H1 (cell line): Measurements from ENCODE around the gene ABCA1. TPM values are rescaled to one million over a fixed set of nuclear protein-coding genes. Genes with fewer than 3 reads are reported as not detected.

Source experiments
- CBX8 ChIP-seq: fragments of 300-800, 300-1000 bp; sonication (generic); IDR thresholded peaks from 2 replicates; pipeline ENCODE4 v1.7.1; 2016; ENCODE audit warnings: low read depth, low read length, borderline replicate concordance
- EGR1 ChIP-seq: IDR thresholded peaks from 2 replicates; pipeline ENCODE4 v1.6.1; 2011; ENCODE audit warnings: low read depth, low read length, borderline replicate concordance
- FOSL1 ChIP-seq: IDR thresholded peaks from 2 replicates; pipeline ENCODE4 v1.6.1; 2011; ENCODE audit warnings: mild to moderate bottlenecking, low read depth, low read length, moderate library complexity; ENCODE audit not compliant: insufficient read depth
- HDAC2 ChIP-seq, 2 experiments: fragments of 300-600 bp in 1 of 2; sonication (generic) in 1 of 2; IDR thresholded peaks; 2 replicates each; pipeline ENCODE4 v1.6.1; 2011 to 2012; ENCODE audit warnings: low read depth in 2 of 2, low read length in 2 of 2, mild to moderate bottlenecking in 2 of 2, moderate library complexity in 2 of 2, borderline replicate concordance in 1 of 2, inconsistent platforms in 1 of 2
- JUN ChIP-seq: IDR thresholded peaks from 2 replicates; pipeline ENCODE4 v1.6.1; 2011; ENCODE audit warnings: low read depth, mild to moderate bottlenecking, improper control_type of control experiment, low read length
- PHF8 ChIP-seq: fragments of 200-600 bp; sonication (generic); conservative IDR thresholded peaks from 2 replicates; pipeline ENCODE4 v1.7.1; 2012; ENCODE audit warnings: low read depth, mild to moderate bottlenecking, inconsistent platforms, low read length, moderate library complexity
- POU5F1 ChIP-seq: IDR thresholded peaks from 2 replicates; pipeline ENCODE4 v1.6.1; 2011; ENCODE audit warnings: low read depth, mild to moderate bottlenecking, low read length, moderate library complexity
- RAD21 ChIP-seq, 2 experiments: IDR thresholded peaks in 1 of 2; conservative IDR thresholded peaks in 1 of 2; 2 replicates each; pipeline ENCODE4 v1.6.1; 2011; ENCODE audit warnings: low read depth in 2 of 2, low read length in 2 of 2, improper control_type of control experiment in 1 of 2, inconsistent platforms in 1 of 2, mild to moderate bottlenecking in 1 of 2, moderate library complexity in 1 of 2
- RFX5 ChIP-seq: IDR thresholded peaks from 2 replicates; pipeline ENCODE4 v1.6.1; 2011; ENCODE audit warnings: low read depth, low read length, improper control_type of control experiment, borderline replicate concordance
- RXRA ChIP-seq: IDR thresholded peaks from 2 replicates; pipeline ENCODE4 v1.6.1; 2011; ENCODE audit warnings: low read depth, mild to moderate bottlenecking, low read length, moderate library complexity; ENCODE audit not compliant: insufficient read depth
- SIX5 ChIP-seq: IDR thresholded peaks from 2 replicates; pipeline ENCODE4 v1.6.1; 2011; ENCODE audit warnings: mild to moderate bottlenecking, low read depth, low read length
- SP1 ChIP-seq: IDR thresholded peaks from 2 replicates; pipeline ENCODE4 v1.6.1; 2011; ENCODE audit warnings: low read depth, low read length
- SRF ChIP-seq: IDR thresholded peaks from 2 replicates; pipeline ENCODE4 v1.6.1; 2011; ENCODE audit warnings: mild to moderate bottlenecking, low read depth, low read length, moderate library complexity
- TAF1 ChIP-seq: IDR thresholded peaks from 2 replicates; pipeline ENCODE4 v1.6.1; 2011; ENCODE audit warnings: mild to moderate bottlenecking, low read depth, low read length
- TAF7 ChIP-seq: optimal IDR thresholded peaks from 2 replicates; pipeline ENCODE3; 2011; ENCODE audit warnings: low read depth, mild to moderate bottlenecking, inconsistent platforms, low read length, moderate library complexity, borderline replicate concordance
- ZNF274 ChIP-seq: IDR thresholded peaks from 2 replicates; pipeline ENCODE4 v1.7.0; 2012; ENCODE audit warnings: low read length, borderline replicate concordance; ENCODE audit errors: extremely low read depth
- polyA plus RNA-seq, 7 experiments: library from polyadenylated mRNA; depleted of rRNA in 3 of 7; stranded (reverse) in 5 of 7; unstranded in 2 of 7; fragments of >200 nt in 5 of 7; fragments of 200-250 nt in 2 of 7; gene quantifications; 1 replicate in 5 of 7; 2 replicates in 1 of 7; 4 replicates in 1 of 7; pipeline versions ENCODE4 v1.2.1 to v1.2.3, GENCODE V29; 2011 to 2013; ENCODE audit warnings: missing spikeins in 2 of 7, mixed read lengths in 2 of 7
- total RNA-seq: library from RNA; stranded (reverse); fragmentation: NEBNext Ultra II Directional; extraction: Animal tissue kit (Norgen Biotek cat#: 25700); gene quantifications from 2 replicates; pipeline ENCODE4 v1.2.1, GENCODE V29; 2021
- TF ChIP-seq, protein P1 (sequence below): IDR thresholded peaks from 2 replicates; pipeline ENCODE4 v1.6.1; 2012; ENCODE audit warnings: low read length, inconsistent platforms
- TF ChIP-seq, protein P2 (sequence below): IDR thresholded peaks from 2 replicates; pipeline ENCODE4 v1.6.1; 2011; ENCODE audit warnings: low read depth, mild to moderate bottlenecking, low read length; ENCODE audit not compliant: insufficient read depth
- TF ChIP-seq, protein P3 (sequence below): IDR thresholded peaks from 2 replicates; pipeline ENCODE4 v1.6.1; 2011; ENCODE audit warnings: low read length, improper control_type of control experiment

Gene ABCA1
- total and polyA plus RNA-seq, 2 of the 8 experiments (the other 6 are each of a cell fraction or from before 2014, with no cell fraction given): 6.9 to 7.8 TPM

DNA sequence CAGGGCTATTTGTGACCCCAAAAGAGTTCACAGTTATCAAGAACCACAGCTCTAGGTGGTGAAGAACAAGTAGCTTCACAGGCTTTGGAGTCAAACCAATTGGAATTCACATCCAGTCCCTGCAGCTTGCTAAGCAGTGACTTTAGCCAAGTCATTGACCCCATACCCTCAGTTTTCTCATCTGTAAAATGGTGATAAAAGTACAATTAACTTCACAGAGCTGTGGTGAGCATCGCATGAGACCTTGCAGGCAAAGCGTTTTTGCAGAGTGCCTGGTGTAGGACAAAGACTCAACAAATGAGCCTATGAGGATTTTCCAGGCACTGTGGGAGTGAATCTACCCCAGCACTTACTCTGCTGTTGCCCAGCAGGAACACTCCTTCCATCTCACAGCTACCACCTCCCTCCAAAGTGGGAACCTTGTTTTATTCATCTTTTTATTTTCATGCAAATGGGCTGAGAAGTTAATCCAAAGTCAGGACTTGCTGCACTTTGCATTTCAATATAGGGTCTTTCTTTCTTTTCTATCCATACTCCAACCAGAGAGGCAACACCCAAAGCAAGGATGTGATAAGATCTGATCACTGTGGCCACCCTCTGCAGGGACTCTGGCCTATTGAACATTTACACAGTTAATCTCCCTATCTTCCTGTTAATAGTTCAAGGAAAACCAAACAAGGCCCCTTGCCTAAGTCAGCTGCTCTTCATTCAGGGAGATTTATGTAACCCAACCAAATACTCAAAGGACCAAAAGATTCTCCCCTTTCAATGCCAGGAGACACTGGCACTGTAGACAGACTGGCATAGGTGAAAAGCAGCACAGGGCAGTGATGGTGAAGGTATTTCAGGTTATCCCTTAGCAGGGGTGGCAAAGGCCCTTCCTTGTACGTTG lies 41.9 kb downstream of the ABCA1 start (continued):
- TF ChIP-seq FOSL1: no peak
- no peak for TF ChIP-seq JUN
- TF ChIP-seq, protein P1, sequence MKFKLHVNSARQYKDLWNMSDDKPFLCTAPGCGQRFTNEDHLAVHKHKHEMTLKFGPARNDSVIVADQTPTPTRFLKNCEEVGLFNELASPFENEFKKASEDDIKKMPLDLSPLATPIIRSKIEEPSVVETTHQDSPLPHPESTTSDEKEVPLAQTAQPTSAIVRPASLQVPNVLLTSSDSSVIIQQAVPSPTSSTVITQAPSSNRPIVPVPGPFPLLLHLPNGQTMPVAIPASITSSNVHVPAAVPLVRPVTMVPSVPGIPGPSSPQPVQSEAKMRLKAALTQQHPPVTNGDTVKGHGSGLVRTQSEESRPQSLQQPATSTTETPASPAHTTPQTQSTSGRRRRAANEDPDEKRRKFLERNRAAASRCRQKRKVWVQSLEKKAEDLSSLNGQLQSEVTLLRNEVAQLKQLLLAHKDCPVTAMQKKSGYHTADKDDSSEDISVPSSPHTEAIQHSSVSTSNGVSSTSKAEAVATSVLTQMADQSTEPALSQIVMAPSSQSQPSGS: peak; percentile 73; the same call in 1 of the 2 replicates
- TF ChIP-seq SIX5: no peak
- peak; percentile 62; the same call in 1 of the 2 replicates for TF ChIP-seq SP1
- TF ChIP-seq TAF7: no peak
- TF ChIP-seq POU5F1: peak; percentile 98
- TF ChIP-seq ZNF274: no peak
- no peak for TF ChIP-seq CBX8
- no peak for TF ChIP-seq SRF
- no peak for TF ChIP-seq PHF8
- TF ChIP-seq RXRA: no peak
- 0 out of 2 replicates have a peak, but pooled peaks have one; percentile 16 for TF ChIP-seq EGR1
- TF ChIP-seq, protein P2, sequence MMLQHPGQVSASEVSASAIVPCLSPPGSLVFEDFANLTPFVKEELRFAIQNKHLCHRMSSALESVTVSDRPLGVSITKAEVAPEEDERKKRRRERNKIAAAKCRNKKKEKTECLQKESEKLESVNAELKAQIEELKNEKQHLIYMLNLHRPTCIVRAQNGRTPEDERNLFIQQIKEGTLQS: no peak
- peak; percentile 87; a peak in 3 of 4 replicates for TF ChIP-seq HDAC2 (IDR thresholded peaks at IDR 0.05; ENCODE audit: borderline replicate concordance in 1 of 2, low read depth in 2 of 2, low read length in 2 of 2)
- no peak for TF ChIP-seq RAD21 (IDR thresholded peaks at IDR 0.05 in 1 of 2, conservative IDR thresholded peaks at IDR 0.05 in 1 of 2; ENCODE audit: low read depth in 2 of 2, low read length in 2 of 2)
- TF ChIP-seq, protein P3, sequence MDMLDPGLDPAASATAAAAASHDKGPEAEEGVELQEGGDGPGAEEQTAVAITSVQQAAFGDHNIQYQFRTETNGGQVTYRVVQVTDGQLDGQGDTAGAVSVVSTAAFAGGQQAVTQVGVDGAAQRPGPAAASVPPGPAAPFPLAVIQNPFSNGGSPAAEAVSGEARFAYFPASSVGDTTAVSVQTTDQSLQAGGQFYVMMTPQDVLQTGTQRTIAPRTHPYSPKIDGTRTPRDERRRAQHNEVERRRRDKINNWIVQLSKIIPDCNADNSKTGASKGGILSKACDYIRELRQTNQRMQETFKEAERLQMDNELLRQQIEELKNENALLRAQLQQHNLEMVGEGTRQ: no peak
- TF ChIP-seq RFX5: no peak
- no peak for TF ChIP-seq TAF1
